ENCODE results near the gene CXCR2.

Gene CXCR2

DNA sequence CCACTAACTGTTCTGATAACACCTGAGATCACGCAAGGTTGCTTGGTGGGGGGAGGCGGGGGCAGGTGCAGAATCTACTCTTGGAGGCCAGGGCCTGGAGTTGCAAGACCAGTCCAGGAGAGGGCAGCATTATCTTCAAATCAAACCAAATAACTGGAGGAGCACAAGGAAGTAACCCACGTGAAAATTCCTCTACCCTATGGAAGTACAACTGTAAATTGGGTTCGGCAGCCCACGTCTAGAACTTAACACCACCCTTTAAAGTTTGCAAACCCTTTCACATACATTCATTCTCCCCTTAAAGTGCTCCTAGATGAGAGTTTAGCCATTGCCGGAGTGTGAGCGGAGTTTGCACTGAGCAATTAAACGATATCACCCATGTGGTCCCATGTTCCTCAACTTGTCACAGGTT is 60.5 kb downstream of the CXCR2 start:
- no peak overlapping the region for H3K4me3 ChIP-seq (replicated peaks in 1 of 2; ENCODE audit: low read depth in 2 of 2, low read length in 2 of 2)
- TF ChIP-seq CTCF (IDR thresholded peaks at IDR 0.05; ENCODE audit: low read depth, low read length) = peak; percentile 79

More for the DNA sequence above, 60.5 kb downstream of the CXCR2 start:
- peak; percentile 83 to 84 for DNase-seq (ENCODE audit: low read depth in 2 of 2)

Measured in cardiac fibroblast (primary cell).